Mucosa of descending colon (tissue), 3 donors: ENCODE measurements around the gene FAM184B. TPM values are rescaled to one million over a fixed set of nuclear protein-coding genes. Genes with fewer than 3 reads are reported as not detected.

Experiments
- ATAC-seq: fragments of 200-7000 bp; cut with Tn5 transposase; one replicate; pipeline ENCODE4 v1.9.1; 2020; ENCODE audit warnings: mild to moderate bottlenecking, moderate library complexity
- DNase-seq, 3 donors: peaks; one replicate each; pipeline ENCODE4 v3.0.0-alpha.2; 2020
- H3K36me3 ChIP-seq: fragments of 200-600 bp; one replicate; pipeline ENCODE4 v1.8.0; 2021; ENCODE audit warnings: low read depth, mild to moderate bottlenecking
- H3K4me1 ChIP-seq: fragments of 200-600 bp; one replicate; pipeline ENCODE4 v1.8.0; 2021; ENCODE audit warnings: low read depth, mild to moderate bottlenecking
- H3K4me3 ChIP-seq: fragments of 200-600 bp; one replicate; pipeline ENCODE4 v1.8.0; 2021; ENCODE audit warnings: mild to moderate bottlenecking
- H3K9me3 ChIP-seq: fragments of 200-600 bp; one replicate; pipeline ENCODE4 v1.8.0; 2021; ENCODE audit warnings: mild to moderate bottlenecking
- intact Hi-C, 2 donors: fragments of 100-400 bp; cut with DNase I in 1 of 2; cut with micrococcal nuclease in 1 of 2; formaldehyde crosslinking; loops; one replicate each; pipeline versions ENCODE4 v1.11.0 to v1.11.1; 2022; cut with DNase I, micrococcal nuclease
- total RNA-seq, 3 donors: library from RNA; stranded (reverse); fragmentation: NEBNext Ultra II Directional in 2 of 3; extraction: Animal tissue kit (Norgen Biotek cat#: 25700) in 2 of 3; gene quantifications; one replicate each; pipeline versions ENCODE4 v1.2.1 to v1.2.4, GENCODE V29; 2021 to 2023
- TF ChIP-seq, protein P1 (sequence below): fragments of 200-600 bp; IDR thresholded peaks from one replicate; pipeline ENCODE4 v1.8.0; 2022; ENCODE audit warnings: antibody characterized with exemption, mild to moderate bottlenecking
- donor health status: DM: no; HTN: no; CAD: no; lungs with moderate emphysema.
- donor health status: DM: no; HTN: no; CAD: no.
- donor health status: DM: no; HTN: yes; CAD: no.

Gene FAM184B
- total RNA-seq, 3 donors from 2014 or later = 0.13 to 0.61 (median 0.41) TPM

DNA sequence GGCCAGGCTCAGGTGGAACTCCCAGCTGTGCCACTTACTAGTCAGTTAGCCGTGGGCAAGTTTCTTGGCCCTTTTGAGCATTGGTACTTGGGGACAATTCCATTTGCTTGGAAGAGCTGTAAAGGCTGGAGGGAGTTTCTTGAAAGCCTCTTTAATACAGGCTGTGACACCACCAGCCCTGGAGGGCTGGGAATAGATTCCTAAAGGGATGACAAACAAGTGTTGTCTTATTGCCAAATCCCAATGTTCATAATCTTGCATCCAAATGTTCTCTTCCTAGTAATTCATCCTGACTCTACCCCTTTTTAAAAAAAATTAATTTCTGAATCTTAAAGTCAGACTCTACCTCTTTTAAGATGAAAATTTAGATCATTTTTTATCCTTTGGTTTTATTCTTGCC is 181.6 kb downstream of the FAM184B start:
- DNase-seq (no peak), ATAC-seq (no peak)
- H3K36me3 ChIP-seq = peaks cover 3% of the 10 kb centered on the region

GRCh38 chr4:17597517-17597916 is 183.9 kb downstream of the FAM184B start:
- peak in 2 of 3 donors; percentile 31 to 50 for DNase-seq
- no peak overlapping the region for H3K4me3 ChIP-seq
- peaks cover 3% of the 10 kb centered on the region for H3K36me3 ChIP-seq
- H3K4me1 ChIP-seq = no peaks in the 10 kb centered on the region
- TF ChIP-seq, protein P1, sequence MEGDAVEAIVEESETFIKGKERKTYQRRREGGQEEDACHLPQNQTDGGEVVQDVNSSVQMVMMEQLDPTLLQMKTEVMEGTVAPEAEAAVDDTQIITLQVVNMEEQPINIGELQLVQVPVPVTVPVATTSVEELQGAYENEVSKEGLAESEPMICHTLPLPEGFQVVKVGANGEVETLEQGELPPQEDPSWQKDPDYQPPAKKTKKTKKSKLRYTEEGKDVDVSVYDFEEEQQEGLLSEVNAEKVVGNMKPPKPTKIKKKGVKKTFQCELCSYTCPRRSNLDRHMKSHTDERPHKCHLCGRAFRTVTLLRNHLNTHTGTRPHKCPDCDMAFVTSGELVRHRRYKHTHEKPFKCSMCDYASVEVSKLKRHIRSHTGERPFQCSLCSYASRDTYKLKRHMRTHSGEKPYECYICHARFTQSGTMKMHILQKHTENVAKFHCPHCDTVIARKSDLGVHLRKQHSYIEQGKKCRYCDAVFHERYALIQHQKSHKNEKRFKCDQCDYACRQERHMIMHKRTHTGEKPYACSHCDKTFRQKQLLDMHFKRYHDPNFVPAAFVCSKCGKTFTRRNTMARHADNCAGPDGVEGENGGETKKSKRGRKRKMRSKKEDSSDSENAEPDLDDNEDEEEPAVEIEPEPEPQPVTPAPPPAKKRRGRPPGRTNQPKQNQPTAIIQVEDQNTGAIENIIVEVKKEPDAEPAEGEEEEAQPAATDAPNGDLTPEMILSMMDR = no peak
- intact Hi-C loops = no loop called here
- ATAC-seq = peak; percentile 75
- no peaks in the 10 kb centered on the region for H3K9me3 ChIP-seq

More for the DNA sequence above, 181.6 kb downstream of the FAM184B start:
- TF ChIP-seq, protein P1 = no peak
- Histone ChIP-seq H3K4me3 (no peak overlapping the region), H3K4me1 (no peaks in the 10 kb centered on the region), H3K9me3 (no peaks in the 10 kb centered on the region)
- intact Hi-C loops = no loop called here

- peaks cover 3% of the 10 kb centered on the region for H3K36me3 ChIP-seq
- peak; percentile 42 for ATAC-seq
- intact Hi-C loops = no loop called here
These were observed 185.9 kb downstream of the FAM184B start for GRCh38 chr4:17595471-17596005.

DNA sequence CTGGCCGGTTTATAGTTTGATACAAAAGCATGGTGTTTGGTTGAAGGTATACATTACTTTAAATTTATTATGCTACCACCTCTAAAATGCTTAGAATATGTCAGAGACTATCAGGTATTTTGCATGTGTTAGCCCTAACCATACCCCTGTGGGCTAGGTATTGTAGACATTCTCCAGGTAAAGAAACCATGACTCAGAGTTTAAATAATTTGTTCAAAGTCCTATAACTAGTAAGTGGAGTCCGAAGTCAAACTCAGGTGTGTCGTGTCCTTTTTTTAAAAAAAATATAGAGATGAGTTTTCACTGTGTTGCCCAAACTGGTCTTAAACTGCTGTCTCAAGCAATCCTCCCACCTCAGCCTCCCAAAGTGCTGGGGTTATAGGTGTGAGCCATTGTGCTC is 192.1 kb downstream of the FAM184B start:
- peaks cover 8% of the 10 kb centered on the region for H3K36me3 ChIP-seq
- H3K4me1 ChIP-seq = no peaks in the 10 kb centered on the region
- intact Hi-C loops = no loop called here
- TF ChIP-seq, protein P1 = no peak
- ATAC-seq (no peak), DNase-seq (no peak)
- no peak overlapping the region for H3K4me3 ChIP-seq
- H3K9me3 ChIP-seq = no peaks in the 10 kb centered on the region

More at GRCh38 chr4:17595471-17596005, 185.9 kb downstream of the FAM184B start:
- DNase-seq = no peak
- no peak overlapping the region for H3K4me3 ChIP-seq
- TF ChIP-seq, protein P1 = no peak
- no peaks in the 10 kb centered on the region for H3K4me1 ChIP-seq
- no peaks in the 10 kb centered on the region for H3K9me3 ChIP-seq

GRCh38 chr4:17587094-17587822 is 194.2 kb downstream of the FAM184B start:
- TF ChIP-seq, protein P1 = no peak
- Histone ChIP-seq H3K4me3 (no peak overlapping the region), H3K36me3 (peaks cover 11% of the 10 kb centered on the region), H3K4me1 (no peaks in the 10 kb centered on the region), H3K9me3 (no peaks in the 10 kb centered on the region)
- intact Hi-C loops = no loop called here
- DNase-seq = no peak
- ATAC-seq = no peak
